H9 (cell line): ENCODE data around the gene PLA1A. TPM values are rescaled to one million over a fixed set of nuclear protein-coding genes. Genes with fewer than 3 reads are reported as not detected.

ENCODE experiments used
- DNase-seq: peaks from one replicate; pipeline ENCODE4 v3.0.0-alpha.2; 2017
- H2AFZ ChIP-seq: one replicate; pipeline ENCODE4 v1.6.1; 2013; ENCODE audit warnings: mild to moderate bottlenecking, low read length, control low read depth, moderate library complexity
- H2AK5ac ChIP-seq: 2 replicates; pipeline ENCODE4 v1.6.1; 2013; ENCODE audit warnings: low read length, control low read depth, mixed read lengths; ENCODE audit not compliant: insufficient read length
- H2BK120ac ChIP-seq: one replicate; pipeline ENCODE4 v1.6.1; 2013; ENCODE audit warnings: low read depth, mild to moderate bottlenecking, low read length, control low read depth, inconsistent platforms; ENCODE audit not compliant: poor library complexity, severe bottlenecking
- H2BK12ac ChIP-seq: 2 replicates; pipeline ENCODE4 v1.6.1; 2013; ENCODE audit warnings: low read length, control low read depth, mixed read lengths, low read depth; ENCODE audit not compliant: insufficient read length
- H2BK15ac ChIP-seq: 2 replicates; pipeline ENCODE4 v1.6.1; 2013; ENCODE audit warnings: low read depth, low read length, control low read depth
- H2BK20ac ChIP-seq: one replicate; pipeline ENCODE4 v1.6.1; 2013; ENCODE audit warnings: low read depth, mild to moderate bottlenecking, low read length, control low read depth, inconsistent platforms; ENCODE audit not compliant: poor library complexity, severe bottlenecking
- H2BK5ac ChIP-seq: 2 replicates; pipeline ENCODE4 v1.6.1; 2013; ENCODE audit warnings: low read length, control low read depth, mixed read lengths; ENCODE audit not compliant: insufficient read length
- H3K14ac ChIP-seq: 2 replicates; pipeline ENCODE4 v1.6.1; 2013; ENCODE audit warnings: low read length, control low read depth; ENCODE audit not compliant: insufficient read depth
- H3K18ac ChIP-seq: 2 replicates; pipeline ENCODE4 v1.6.1; 2013; ENCODE audit warnings: low read depth, mild to moderate bottlenecking, mixed read lengths, low read length, control low read depth; ENCODE audit not compliant: insufficient read length
- H3K23ac ChIP-seq: 2 replicates; pipeline ENCODE4 v1.6.1; 2013; ENCODE audit warnings: low read length, control low read depth, mixed read lengths, low read depth; ENCODE audit not compliant: insufficient read length
- H3K23me2 ChIP-seq: 2 replicates; pipeline ENCODE4 v1.6.1; 2013; ENCODE audit warnings: low read depth, mild to moderate bottlenecking, mixed read lengths, low read length, control low read depth; ENCODE audit not compliant: insufficient read length, poor library complexity, severe bottlenecking
- H3K27ac ChIP-seq: 2 replicates; pipeline ENCODE4 v1.5.1; 2013; ENCODE audit warnings: low read length, control low read depth, mixed read lengths, low read depth; ENCODE audit not compliant: insufficient read length
- H3K27me3 ChIP-seq: 2 replicates; pipeline ENCODE4 v1.6.1; 2013; ENCODE audit warnings: low read length, control low read depth, inconsistent platforms; ENCODE audit not compliant: insufficient read depth
- H3K4ac ChIP-seq: 2 replicates; pipeline ENCODE4 v1.6.1; 2013; ENCODE audit warnings: low read depth, mild to moderate bottlenecking, control low read depth, inconsistent platforms, low read length, moderate library complexity
- H3K4me1 ChIP-seq: 2 replicates; pipeline ENCODE4 v1.6.1; 2013; ENCODE audit warnings: low read length, control low read depth, inconsistent platforms; ENCODE audit not compliant: insufficient read depth
- H3K4me2 ChIP-seq: 2 replicates; pipeline ENCODE4 v1.6.1; 2013; ENCODE audit warnings: low read length, control low read depth, mixed read lengths; ENCODE audit not compliant: insufficient read length, insufficient read depth
- H3K56ac ChIP-seq: 2 replicates; pipeline ENCODE4 v1.6.1; 2013; ENCODE audit warnings: low read depth, mild to moderate bottlenecking, mixed read lengths, low read length, control low read depth; ENCODE audit not compliant: insufficient read length
- H3K79me1 ChIP-seq: 2 replicates; pipeline ENCODE4 v1.6.1; 2013; ENCODE audit warnings: low read depth, mild to moderate bottlenecking, moderate library complexity, low read length, control low read depth, inconsistent platforms; ENCODE audit not compliant: insufficient read depth, poor library complexity, severe bottlenecking
- H3K79me2 ChIP-seq: 2 replicates; pipeline ENCODE4 v1.6.1; 2013; ENCODE audit warnings: low read length, control low read depth, inconsistent platforms; ENCODE audit not compliant: insufficient read depth
- H3K9ac ChIP-seq: 2 replicates; pipeline ENCODE4 v1.6.1; 2013; ENCODE audit warnings: low read length, control low read depth, mixed read lengths; ENCODE audit not compliant: insufficient read length; ENCODE audit errors: extremely low read depth
- H3K9me3 ChIP-seq: one replicate; pipeline ENCODE4 v1.6.1; 2013; ENCODE audit warnings: low read depth, low read length, inconsistent platforms; ENCODE audit not compliant: control insufficient read depth
- H3T11ph ChIP-seq: one replicate; pipeline ENCODE4 v1.6.1; 2013; ENCODE audit warnings: mild to moderate bottlenecking, low read length, control low read depth, inconsistent platforms
- H4K20me1 ChIP-seq: one replicate; pipeline ENCODE4 v1.6.1; 2013; ENCODE audit not compliant: control insufficient read depth, insufficient read length, insufficient read depth
- H4K5ac ChIP-seq: 2 replicates; pipeline ENCODE4 v1.6.1; 2013; ENCODE audit warnings: low read depth, mild to moderate bottlenecking, mixed read lengths, low read length, control low read depth; ENCODE audit not compliant: insufficient read length
- H4K8ac ChIP-seq: replicated peaks from 2 replicates; pipeline ENCODE4 v1.6.1; 2013; ENCODE audit warnings: low read length, control low read depth, mixed read lengths, low read depth; ENCODE audit not compliant: insufficient read length
- H4K91ac ChIP-seq: 2 replicates; pipeline ENCODE4 v1.6.1; 2013; ENCODE audit warnings: low read depth, mild to moderate bottlenecking, moderate library complexity, mixed read lengths, low read length, control low read depth; ENCODE audit not compliant: insufficient read length
- H3K27ac Mint-ChIP-seq, 3 experiments: 2 replicates in 2 of 3; 3 replicates in 1 of 3; pipeline ENCODE4 v1.8.0; 2020 to 2021; ENCODE audit warnings: mixed read lengths in 3 of 3, mild to moderate bottlenecking in 1 of 3, moderate library complexity in 1 of 3
- H3K27me3 Mint-ChIP-seq: 2 replicates; pipeline ENCODE4 v1.8.0; 2021; ENCODE audit warnings: low read depth, mild to moderate bottlenecking, moderate library complexity, mixed read lengths
- H3K36me3 Mint-ChIP-seq, 3 experiments: 2 replicates in 2 of 3; 3 replicates in 1 of 3; pipeline ENCODE4 v1.8.0; 2020 to 2021; ENCODE audit warnings: low read depth in 3 of 3, mixed read lengths in 3 of 3; ENCODE audit not compliant: insufficient read depth in 1 of 3
- H3K4me1 Mint-ChIP-seq, 2 experiments: 2 replicates each; pipeline ENCODE4 v1.8.0; 2020; ENCODE audit warnings: mixed read lengths in 2 of 2
- H3K4me3 Mint-ChIP-seq, 2 experiments: 2 replicates in 1 of 2; 3 replicates in 1 of 2; pipeline ENCODE4 v1.8.0; 2020 to 2021; ENCODE audit warnings: mild to moderate bottlenecking in 2 of 2, mixed read lengths in 2 of 2, moderate library complexity in 1 of 2
- H3K9me3 Mint-ChIP-seq, 2 experiments: 2 replicates in 1 of 2; 3 replicates in 1 of 2; pipeline ENCODE4 v1.8.0; 2020; ENCODE audit warnings: mild to moderate bottlenecking in 2 of 2, mixed read lengths in 2 of 2, moderate library complexity in 1 of 2
- WGBS: extraction: QIAGEN DNeasy Blood & Tissue Kit; methylation state at CpG from one replicate; pipeline ENCODE4 v1.1.7; 2013; ENCODE audit warnings: missing lambda C conversion rate, low lambda C conversion rate, mixed read lengths; ENCODE audit not compliant: insufficient read length; ENCODE audit errors: extremely low coverage; 5-methylcytosine and 5-hydroxymethylcytosine counted together
- total RNA-seq: library from RNA; stranded (reverse); gene quantifications from 2 replicates; pipeline ENCODE4 v1.2.1, GENCODE V29; 2021
- TF ChIP-seq, protein P1 (sequence below): fragments of 200-600 bp; sonication (generic); conservative IDR thresholded peaks from 3 replicates; pipeline ENCODE4 v1.8.0; 2021; ENCODE audit warnings: antibody characterized with exemption, mild to moderate bottlenecking

PLA1A gene
- total RNA-seq, 1 experiment from 2014 or later: not detected

DNA sequence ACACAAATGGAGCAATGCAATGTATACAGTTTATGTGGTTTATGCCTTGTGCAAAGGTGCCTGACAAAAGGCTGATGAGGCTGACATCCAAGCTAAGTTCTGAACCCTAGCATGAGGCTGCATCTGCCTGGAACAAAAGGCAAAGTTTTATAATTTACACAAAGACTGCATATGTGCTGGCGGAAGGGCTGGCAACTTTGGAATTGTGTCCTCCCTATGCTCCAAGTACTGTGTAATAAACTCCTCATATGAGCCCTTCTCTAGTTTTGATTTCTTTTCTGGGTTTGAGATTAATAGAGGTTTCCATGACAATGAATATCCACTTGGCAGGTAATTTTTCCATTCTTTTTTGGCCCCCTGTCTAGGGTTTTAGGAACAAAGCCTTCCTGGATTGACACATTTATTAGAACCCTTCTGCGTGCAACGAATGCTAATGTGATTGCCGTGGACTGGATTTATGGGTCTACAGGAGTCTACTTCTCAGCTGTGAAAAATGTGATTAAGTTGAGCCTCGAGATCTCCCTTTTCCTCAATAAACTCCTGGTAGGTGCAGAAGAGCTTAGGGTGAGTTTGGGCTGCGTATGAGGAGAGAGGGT, 10.8 kb downstream of the PLA1A start:
- H3K18ac ChIP-seq: no peak overlapping the region
- no peaks in the 10 kb centered on the region for H3K9me3 ChIP-seq
- peaks cover 2% of the 10 kb centered on the region; the same call in 1 of the 2 replicates for H3K27me3 ChIP-seq
- DNase-seq: no peak
- no peak overlapping the region for H4K8ac ChIP-seq
- Mint-ChIP-seq H3K27me3 (no peaks in the 10 kb centered on the region), H3K4me3 (no peak overlapping the region), H3K4me1 (peaks cover 0 to 3% of the 10 kb centered on the region in 2 experiments; a peak in 2 of 4 replicates), H3K36me3 (no peaks in the 10 kb centered on the region), H3K27ac (no peak overlapping the region), H3K9me3 (no peaks in the 10 kb centered on the region)
- no peak overlapping the region for H2AFZ ChIP-seq
- no peak overlapping the region for H3K56ac ChIP-seq
- H3K9ac ChIP-seq: no peak overlapping the region
- no peak overlapping the region for H2BK12ac ChIP-seq
- H3K27ac ChIP-seq: no peak overlapping the region
- no peak overlapping the region for H2BK15ac ChIP-seq
- H3K4me1 ChIP-seq: no peaks in the 10 kb centered on the region
- no peak overlapping the region for H3K14ac ChIP-seq
- H4K91ac ChIP-seq: no peak overlapping the region
- H2BK120ac ChIP-seq: no peak overlapping the region
- no peak overlapping the region for H3T11ph ChIP-seq
- no peak overlapping the region for H3K23ac ChIP-seq
- H3K79me2 ChIP-seq: no peaks in the 10 kb centered on the region
- no peak overlapping the region for H2BK5ac ChIP-seq
- H3K4ac ChIP-seq: no peak overlapping the region
- no peaks in the 10 kb centered on the region for H4K20me1 ChIP-seq
- no peak overlapping the region for H3K4me2 ChIP-seq
- TF ChIP-seq, protein P1, sequence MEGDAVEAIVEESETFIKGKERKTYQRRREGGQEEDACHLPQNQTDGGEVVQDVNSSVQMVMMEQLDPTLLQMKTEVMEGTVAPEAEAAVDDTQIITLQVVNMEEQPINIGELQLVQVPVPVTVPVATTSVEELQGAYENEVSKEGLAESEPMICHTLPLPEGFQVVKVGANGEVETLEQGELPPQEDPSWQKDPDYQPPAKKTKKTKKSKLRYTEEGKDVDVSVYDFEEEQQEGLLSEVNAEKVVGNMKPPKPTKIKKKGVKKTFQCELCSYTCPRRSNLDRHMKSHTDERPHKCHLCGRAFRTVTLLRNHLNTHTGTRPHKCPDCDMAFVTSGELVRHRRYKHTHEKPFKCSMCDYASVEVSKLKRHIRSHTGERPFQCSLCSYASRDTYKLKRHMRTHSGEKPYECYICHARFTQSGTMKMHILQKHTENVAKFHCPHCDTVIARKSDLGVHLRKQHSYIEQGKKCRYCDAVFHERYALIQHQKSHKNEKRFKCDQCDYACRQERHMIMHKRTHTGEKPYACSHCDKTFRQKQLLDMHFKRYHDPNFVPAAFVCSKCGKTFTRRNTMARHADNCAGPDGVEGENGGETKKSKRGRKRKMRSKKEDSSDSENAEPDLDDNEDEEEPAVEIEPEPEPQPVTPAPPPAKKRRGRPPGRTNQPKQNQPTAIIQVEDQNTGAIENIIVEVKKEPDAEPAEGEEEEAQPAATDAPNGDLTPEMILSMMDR: no peak
- no peaks in the 10 kb centered on the region for H3K79me1 ChIP-seq
- no peak overlapping the region for H2BK20ac ChIP-seq
- WGBS: no CpG with 5 or more reads among the region's 6 CpGs
- no peak overlapping the region for H4K5ac ChIP-seq
- no peak overlapping the region for H2AK5ac ChIP-seq
- no peaks in the 10 kb centered on the region for H3K23me2 ChIP-seq
